HG03460 (cell line): ENCODE data around the gene TNS3.

Experiments used
- ATAC-seq: cut with Tn5 transposase; IDR thresholded peaks from one replicate; pipeline ENCODE4 v1.9.1; 2021; ENCODE audit not compliant: unreplicated experiment

Gene TNS3

DNA sequence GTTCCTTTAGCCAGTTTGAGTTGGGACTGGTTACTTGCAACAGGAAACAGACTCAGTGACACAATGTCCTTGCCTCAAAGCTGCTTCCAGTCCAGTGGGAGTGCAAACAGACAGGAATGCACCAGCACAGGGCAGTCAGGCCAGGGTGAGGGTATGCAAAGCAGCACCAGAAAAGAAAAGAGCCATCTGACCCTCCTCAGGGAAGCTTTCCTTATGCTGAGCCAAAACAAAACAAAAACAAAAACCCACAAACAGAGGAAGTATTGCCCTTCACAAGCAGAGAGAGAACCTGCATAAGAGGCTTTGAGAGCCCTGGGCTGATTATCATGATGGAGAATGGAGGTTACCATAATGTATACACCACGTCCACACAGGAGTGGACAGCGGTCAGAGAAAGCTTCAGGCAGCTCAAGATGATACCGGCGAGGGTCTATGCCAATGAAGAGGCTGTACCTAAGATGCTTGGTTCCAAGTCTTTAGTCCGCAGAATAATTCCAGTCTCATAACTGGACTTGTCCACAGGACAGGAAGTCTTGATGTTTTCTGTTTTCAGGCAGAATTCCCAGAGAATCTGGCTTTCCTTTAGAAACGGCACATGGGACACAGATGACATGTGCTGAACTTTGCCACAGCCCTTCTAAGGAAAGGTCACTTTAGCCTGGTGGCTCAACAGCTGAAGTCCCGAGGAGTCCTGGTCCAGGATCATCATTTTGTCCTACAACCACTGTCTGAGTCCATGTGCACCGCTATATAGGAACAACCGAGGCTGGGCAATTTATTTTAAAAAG, 263.3 kb downstream of the TNS3 start:
- ATAC-seq = no peak

DNA sequence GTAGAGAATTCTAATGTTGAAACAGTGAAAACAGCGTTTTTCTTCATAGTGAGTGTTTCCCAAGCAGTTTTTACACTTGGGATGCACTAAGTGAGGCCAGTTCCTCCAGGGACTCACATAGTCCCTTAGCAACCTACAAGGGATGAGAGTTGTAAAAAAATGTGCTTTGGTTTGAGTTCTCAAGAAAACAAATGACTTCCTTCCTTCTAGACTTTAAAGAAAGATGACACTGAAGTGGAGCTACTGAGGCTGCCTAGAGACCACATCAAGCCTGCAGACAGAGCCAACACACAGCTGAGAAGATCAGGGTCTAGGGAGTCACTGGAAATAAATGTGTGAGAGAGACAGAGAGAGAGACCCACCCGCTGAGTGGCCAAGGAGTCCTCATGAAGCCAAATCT, 264.4 kb downstream of the TNS3 start:
- no peak for ATAC-seq

DNA sequence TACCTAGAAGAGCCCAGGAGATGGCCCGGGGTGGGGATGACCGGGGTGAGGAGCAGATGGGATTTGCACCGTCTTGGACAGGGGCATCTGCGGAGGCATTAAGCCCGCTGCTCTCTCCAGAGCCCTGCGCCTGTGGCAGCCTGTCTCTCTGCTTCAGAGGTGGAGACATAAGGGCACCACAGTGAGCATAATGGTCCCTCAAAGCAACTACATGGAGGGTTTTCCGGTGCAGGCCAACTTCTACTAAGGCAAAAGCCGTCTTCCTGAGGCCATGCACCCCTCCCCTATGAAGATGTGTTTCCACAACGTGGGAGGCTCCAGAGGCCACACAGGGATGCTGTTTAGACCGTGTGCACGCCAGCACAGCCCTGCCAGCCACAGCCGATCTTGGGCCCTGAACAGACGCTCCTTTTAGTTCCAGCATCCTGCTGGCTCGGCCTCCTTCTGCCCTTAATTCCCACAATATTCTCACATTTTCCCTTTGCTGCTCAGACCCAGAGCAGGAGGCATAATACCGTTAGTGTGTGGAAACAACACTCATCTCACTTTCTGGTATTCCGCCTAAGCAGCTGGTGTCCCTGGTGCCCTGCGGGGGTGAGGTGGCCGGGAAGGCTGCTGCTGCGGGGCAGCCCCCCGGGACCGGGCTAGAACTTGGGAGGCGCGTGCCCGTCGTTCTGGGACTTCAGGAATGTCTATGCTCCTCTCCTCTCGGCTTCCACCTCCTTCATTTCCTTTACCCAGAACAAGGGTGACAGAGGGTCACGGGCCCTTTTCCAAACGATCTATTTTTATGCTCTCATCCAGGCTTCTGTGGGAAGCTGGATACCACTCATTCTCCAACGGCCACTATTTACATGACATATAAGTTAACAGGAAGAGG, 266.9 kb downstream of the TNS3 start:
- ATAC-seq = no peak

DNA sequence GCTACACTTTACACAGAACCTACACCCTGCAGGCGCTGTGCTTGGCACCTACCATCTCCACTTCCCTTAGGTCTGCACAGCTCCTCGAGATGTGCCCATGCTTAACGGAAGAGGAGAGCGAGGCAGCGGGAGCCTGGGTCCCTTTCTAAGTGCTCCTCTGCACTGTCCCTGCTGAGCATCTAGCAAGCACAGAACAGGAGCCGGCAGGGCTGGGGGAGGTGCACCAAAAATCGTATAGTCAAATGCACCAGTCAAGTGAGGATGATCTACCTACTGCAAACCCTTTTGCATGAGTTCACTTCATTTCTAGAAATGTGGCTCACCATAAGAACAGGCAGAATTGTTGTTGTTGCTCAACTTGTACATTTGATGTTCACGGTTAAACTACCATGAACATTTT, 267.7 kb downstream of the TNS3 start:
- no peak for ATAC-seq

DNA sequence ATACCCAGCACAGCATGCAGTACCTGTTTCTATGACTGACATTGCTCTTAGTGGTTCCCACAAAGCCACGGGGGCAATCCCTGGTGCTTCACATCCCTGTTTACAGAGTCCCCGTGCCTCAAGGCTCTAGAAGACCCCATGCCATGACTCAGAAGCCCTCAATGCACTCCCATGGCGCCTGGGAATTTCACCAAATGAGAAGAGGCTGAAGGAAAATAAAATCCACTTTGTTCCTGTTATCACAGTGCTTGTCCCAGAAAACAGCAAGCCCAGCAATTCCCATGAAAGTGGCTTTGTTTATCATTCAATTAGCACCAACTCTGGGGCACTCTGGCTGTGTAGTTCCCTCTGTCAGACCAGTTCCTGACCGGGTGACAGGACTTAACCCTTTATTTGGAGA, 268.3 kb downstream of the TNS3 start:
- no peak for ATAC-seq

DNA sequence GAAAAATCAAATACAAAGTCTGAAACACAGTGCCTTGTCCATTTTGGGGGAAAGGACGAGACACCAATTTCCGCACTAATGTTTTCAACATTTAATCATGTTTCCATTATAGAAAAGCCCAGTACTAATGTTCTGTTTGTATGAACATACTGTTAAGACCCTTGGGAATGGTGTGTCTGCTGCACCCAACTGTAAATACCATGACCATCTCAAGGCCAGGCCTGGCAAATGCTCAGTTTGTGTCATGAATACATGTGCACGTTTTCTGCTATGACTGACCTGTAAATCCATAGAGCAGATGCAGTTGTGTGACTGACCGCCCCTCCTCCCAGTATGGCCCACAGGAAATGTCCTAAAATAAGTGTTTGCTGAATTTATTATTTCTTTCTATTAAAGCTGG, 270.0 kb downstream of the TNS3 start:
- ATAC-seq = no peak

DNA sequence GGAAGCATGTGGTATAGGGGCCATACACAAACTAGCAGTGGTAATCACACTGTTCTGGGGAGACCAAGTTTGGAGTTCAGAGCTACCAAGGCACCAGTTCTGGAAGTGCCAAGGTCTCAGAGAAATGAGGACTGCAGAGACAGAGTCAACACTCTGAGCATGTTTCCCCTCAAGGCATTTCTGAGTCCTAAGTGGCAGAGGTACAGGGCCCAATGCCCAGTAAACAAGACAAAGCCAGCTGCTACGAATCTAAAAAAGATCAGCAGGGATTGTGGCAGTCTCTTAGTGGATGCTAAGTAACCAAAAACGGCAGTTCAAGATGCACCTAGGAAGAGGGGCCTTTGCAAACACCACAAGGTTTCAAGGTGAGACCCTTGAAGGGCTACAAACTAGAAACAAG, 271.9 kb downstream of the TNS3 start:
- ATAC-seq = no peak

DNA sequence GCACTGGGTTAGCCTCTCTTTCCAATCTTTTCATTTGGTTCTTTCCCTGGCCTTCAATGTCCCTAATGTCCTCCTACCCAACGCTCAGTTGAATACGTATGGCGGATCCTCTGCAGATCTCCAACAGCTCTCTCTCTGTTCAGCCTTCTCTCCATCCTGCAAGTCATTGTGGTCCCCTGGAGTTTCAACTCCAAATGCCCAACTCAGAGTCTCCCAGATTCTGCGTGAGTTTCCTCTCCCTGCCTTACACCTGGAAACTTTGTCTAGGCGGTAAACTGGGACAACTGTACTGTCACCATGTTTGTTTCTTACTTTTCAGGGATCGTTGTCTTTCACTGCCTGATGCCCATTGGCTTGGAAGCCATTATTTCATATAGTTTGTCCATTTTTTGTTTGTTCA, 273.1 kb downstream of the TNS3 start:
- ATAC-seq = no peak

DNA sequence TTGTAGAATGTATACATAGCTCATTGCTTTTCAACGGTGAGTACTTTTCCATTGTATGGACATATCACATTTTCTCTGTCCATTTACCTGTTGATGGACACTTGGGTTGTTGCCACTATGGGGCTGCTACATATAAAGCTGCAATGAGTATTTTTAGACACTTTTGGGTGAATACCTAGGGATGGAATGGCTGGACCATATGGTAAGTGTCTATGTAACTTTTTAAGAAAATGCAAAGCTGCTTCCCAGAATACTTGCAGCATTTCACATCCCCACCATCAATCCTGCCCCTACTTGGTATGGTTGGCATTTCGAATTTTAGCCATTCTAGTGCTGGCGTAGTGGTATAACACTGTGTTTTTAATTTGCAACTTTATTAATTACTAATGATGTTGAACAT, 274.6 kb downstream of the TNS3 start:
- no peak for ATAC-seq

DNA sequence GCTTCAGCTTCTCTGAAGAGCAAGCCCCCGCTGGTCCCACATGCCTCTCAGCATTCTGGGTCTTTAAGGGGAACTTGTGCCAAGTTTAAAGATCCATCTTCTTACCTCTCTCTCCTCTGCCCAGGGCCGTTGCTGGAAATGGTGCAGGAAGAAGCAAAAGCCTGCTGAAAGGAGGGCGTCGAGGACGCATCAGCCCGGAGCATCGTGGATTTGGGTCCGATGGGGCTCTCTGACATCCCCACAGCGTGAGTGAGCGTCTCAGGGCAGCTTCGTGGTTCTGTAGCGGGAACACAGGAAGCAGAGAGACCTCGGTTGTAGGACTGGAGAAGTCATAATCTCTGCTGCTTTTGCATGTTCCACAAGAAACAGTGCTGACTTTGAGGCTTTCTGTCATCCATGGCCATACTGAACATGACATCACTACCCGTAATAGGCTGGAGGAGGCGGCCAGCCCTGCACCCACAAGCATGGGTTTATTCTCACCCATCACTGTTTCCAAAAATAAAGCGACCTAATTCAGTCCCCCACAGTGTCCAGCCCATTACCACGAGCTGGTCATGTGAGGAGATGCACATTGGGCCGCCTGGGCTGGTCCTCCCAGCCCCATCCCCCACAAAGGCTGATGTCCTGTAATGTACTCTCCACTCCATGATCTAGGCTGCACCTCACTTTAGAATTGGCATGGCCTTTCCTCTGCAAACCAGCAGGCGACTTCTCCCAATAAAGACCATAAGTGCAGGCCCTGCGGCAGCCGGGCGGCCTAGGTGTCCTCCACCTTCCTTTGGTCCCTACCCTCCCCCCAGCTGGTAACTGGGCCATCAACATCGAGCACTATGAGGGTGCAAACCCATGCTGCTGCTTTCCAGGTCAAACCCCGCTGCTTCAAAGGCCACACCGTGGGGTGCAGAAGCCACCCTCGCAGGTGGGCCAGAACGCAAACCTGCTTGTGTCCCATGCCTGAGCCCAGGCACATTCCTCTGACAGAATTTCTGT, 276.9 kb downstream of the TNS3 start:
- ATAC-seq = no peak

DNA sequence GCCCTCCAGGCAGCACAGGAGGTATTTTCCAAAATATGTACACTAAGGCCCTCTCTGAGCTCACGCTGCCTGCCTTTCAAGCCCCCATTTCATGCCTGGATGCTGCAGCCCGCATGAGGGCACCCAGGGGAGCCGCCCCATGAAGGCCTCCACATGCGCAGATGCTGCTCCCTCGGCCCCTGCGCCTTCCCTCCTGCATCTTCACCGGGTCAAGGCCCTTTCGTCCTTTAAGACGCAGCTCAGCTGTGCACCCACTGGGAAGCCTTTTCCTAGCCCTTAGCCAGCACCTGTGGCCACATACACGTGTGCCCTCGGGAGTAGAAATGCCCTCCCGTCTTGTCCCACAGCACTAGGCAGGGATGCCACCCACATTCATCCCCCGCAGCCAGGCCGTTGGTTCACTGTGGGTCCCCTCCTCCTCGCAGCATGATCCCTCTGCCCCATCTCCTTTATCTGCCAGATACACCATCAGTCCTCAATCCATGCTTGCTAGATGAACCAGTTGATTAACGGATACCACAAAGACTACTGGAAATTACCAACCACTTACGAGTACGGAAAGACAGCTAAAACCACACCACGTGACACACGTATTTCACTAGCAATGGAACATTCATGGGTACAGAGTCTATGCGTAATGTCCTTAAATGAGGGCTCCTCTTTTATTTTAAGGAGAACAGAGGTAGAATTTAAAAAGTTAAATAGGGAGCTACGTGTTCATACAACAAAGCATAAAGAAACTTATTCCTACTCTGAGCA, 278.0 kb downstream of the TNS3 start:
- ATAC-seq = no peak

DNA sequence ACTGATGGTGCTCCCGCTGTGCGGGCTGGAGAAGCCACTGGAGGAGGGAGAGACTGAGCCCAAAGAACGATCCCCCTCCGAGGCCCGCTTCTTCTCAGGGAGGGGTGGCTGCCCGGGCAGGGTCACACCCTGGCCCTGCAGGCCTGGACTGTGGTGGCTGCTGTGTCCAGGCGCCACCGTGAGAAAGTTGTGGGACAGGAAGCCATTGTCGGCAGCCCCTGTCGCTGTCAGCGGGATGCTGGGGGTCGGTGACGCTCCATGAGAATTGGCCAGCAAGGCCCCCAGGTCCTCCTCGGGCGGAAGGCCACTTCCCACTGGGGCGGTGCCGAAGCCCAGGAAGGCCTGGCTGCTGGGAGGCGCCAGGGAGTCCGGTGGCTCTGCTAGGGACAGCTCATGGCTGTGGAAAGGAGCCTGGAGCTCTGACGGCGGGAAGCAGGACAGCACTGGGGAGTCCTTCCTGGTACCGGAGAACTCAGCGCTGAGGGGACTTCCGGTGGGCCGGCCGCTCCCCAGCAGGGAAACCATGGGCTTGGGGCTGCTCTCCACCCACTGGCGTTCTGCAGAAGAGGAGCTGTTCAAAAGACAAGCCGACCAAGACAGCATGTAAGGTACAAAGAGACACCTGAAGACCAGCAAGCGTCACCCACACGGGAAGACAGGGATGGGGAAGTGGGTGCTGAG, 278.8 kb downstream of the TNS3 start:
- no peak for ATAC-seq

DNA sequence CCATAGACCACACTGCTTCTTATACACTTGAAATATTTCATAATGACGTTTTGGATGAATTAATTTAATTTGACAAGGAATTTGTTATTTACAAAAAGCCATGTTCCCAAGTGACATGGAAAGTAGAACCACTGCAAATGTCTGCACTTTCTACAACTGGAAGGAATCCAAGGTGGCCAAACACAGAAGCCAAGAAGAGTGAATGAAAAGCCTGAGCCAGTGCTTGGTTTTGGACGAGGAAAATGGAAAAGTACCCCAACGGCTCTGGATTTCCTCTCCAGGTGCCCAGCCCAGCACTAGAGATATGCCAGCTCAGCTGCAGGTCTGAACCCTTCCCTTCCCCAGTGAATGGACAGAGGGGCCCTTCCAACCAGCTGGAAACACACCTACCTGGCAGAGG, 279.4 kb downstream of the TNS3 start:
- no peak for ATAC-seq

DNA sequence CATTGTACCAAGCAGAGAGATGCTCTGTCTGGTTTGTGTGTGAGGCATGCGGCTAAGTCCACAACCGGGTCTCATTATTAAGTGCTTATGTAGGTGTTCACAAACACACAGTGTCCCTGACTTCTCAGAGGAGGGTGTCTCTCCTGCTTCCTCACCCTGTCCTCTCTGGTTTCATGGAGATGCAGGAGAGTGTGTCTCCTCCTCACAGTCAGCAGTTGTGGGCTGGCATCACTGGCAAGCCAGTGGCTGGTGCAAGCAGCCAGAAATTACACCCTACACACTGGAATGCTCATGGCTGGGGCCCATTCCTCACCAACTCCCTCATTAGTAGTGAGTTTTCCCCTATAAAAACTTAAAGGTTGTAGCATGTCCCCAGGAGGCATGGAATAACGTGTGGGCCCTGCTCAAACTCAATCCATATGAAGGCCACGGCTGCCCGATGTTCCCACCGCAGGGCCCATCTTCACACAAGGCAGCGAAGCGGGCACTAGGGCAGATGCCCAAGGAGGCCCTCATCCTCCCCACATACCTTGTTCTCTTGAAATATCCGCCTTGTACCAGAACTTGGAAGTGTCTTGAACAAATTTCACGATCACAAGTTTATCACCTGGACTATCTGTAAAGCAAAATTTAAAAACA, 280.1 kb downstream of the TNS3 start:
- ATAC-seq = no peak

DNA sequence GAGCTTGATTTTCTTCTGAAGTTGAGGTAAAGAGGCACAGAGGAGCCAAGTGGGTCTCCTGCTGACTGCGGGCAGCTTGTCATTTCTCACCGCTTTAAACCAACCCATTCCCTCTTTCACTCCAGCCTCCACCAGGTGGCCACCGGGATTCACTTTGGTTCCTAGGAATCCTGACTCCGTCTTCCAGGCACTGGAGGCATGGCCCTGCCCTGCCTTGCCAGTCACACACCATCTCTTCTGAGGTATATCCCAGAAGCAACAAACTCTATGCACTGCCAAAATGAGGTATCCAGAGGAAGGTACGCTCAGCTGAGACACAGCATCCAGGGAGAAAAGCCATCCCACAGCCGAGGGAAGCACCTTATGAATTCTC, 280.8 kb downstream of the TNS3 start:
- no peak for ATAC-seq

DNA sequence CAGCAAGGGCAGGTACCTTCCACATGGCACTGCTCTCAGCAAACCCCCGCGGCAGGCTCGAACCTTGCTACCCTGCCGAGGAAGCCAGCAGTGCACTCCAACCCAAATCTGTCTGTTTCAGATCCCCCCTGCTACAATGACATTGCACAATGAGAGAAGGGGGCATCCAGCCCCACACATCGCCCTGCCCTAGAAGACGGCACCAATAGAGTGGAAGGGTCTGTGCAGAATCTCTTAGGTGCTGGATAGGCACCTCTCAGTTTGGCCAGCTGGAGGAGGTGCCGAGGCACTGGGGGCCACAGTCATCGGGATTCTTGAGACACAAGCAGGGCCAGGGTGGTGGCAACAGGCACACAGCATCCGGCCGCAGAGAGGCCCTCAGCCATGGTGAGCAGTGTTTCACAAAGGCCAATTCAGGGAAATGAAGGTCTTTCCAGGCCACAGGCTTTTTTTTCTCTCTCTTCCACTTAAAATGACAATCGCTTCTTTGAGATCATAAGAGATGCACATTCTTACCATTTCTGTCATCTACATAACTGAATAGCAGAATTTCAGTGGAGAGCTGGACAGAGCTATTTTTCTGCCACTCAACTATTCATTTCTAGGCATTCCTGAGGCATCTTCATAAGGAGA, 281.3 kb downstream of the TNS3 start:
- ATAC-seq = no peak

DNA sequence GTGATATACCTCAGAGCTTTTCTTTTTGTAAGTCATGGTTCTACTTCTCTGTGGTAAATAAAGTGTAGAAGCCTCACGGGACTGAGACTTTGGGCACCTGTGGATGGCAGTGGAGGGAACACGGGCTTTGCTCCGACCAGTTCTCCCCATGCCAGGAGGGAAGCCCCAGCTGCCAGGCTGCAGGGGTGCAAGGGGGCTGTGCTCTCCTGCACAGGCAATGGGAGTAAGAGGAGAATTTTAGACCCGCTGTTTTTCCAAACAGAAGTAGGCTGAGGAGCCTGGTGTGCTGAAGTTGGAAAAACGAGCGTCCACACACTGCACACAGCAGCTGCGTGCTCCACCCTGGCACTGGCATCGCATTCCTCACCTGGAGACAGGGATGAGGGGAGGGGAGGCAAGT, 282.4 kb downstream of the TNS3 start:
- no peak for ATAC-seq

DNA sequence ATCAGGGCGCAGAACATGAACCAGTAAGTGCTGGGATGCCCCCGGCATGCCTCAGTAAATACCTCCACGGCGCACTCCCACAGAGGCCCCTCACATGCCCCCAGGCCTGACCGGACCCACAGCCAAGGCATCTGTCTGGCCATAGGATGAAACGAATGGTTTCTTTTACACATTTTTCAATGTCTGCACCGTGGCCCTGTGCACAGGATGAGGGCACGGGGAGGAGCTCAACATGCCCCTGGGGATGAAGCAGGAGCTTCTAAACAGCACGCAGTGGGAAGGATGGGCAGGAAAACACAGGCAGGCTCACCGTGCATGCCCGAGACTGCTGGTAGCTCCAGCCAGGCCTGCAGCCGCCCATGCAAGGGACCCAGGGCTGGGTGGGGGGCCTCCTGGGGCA, 283.3 kb downstream of the TNS3 start:
- no peak for ATAC-seq

DNA sequence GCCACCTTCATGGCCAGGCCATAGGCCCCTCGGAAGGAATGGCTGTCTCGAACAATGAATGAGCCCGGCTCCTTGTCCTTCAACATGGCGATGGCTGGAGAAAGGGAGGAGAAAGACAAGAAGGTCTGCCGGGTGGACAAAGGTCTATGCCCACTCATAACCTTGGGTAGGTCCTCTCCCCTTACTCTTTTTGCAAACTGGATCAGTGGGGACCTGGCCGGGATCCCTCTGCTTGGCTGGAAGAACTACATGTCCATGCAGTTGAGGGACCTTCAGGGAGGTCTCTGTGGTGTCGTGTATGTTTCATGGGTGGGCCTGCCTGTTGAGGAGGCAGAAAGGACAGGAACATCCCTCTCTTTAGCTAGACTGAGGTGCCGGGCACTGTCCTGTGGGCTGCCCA, 284.8 kb downstream of the TNS3 start:
- no peak for ATAC-seq
